Body of pancreas (tissue), 4 donors: Measurements from ENCODE around the gene PPFIA1. TPM values are rescaled to one million over a fixed set of nuclear protein-coding genes. Genes with fewer than 3 reads are reported as not detected.

Source experiments
- ATAC-seq: fragments of 150-250 bp; one replicate; pipeline ENCODE4 v1.9.1; 2016
- DNase-seq, 4 donors: peaks; one replicate each; pipeline ENCODE4 v3.0.0-alpha.2; 2019
- H3K27ac ChIP-seq, 4 donors: fragments of 200-600 bp; sonication (generic); 1 replicate in 3 of 4; 2 replicates in 1 of 4; pipeline versions ENCODE4 v1.5.1 to v1.6.1; 2016 to 2019; ENCODE audit warnings: mild to moderate bottlenecking in 1 of 4, mixed read lengths in 1 of 4, moderate library complexity in 1 of 4
- H3K27me3 ChIP-seq, 2 donors: fragments of 200-600 bp; sonication (generic); one replicate each; pipeline ENCODE4 v1.6.0; 2016; ENCODE audit warnings: mild to moderate bottlenecking in 1 of 2
- H3K36me3 ChIP-seq, 2 donors: fragments of 200-600 bp; sonication (generic); replicated peaks in 1 of 2; 2 replicates each; pipeline ENCODE4 v1.5.1; 2016; ENCODE audit warnings: low read depth in 2 of 2; ENCODE audit not compliant: insufficient read depth in 1 of 2
- H3K4me1 ChIP-seq: fragments of 200-600 bp; sonication (generic); one replicate; pipeline ENCODE4 v1.6.0; 2016
- H3K4me3 ChIP-seq, 2 donors: fragments of 200-600 bp; sonication (generic); 1 replicate in 1 of 2; 2 replicates in 1 of 2; pipeline ENCODE4 v1.5.1; 2016 to 2019
- H3K9me3 ChIP-seq, 3 donors: fragments of 200-600 bp; sonication (generic); 1 replicate in 2 of 3; 2 replicates in 1 of 3; pipeline ENCODE4 v1.5.1; 2016
- CTCF ChIP-seq, 7 experiments: fragments of 450-650 bp in 4 of 7; fragments of 200-600 bp in 3 of 7; sonication (generic) in 3 of 7; IDR thresholded peaks; one replicate each; pipeline ENCODE4 v1.5.1; 2016 to 2019; ENCODE audit warnings: antibody characterized with exemption in 7 of 7
- POLR2A ChIP-seq, 3 donors: fragments of 450-650 bp; IDR thresholded peaks; one replicate each; pipeline ENCODE4 v1.6.1; 2016; ENCODE audit warnings: antibody characterized with exemption in 3 of 3, mild to moderate bottlenecking in 2 of 3
- WGBS, 2 donors: methylation state at CpG; one replicate each; pipeline ENCODE4 v1.1.5; 2017; 5-methylcytosine and 5-hydroxymethylcytosine counted together
- intact Hi-C: fragments of 100-400 bp; cut with DNase I; formaldehyde crosslinking; loops from one replicate; pipeline ENCODE4 v1.15.1; 2023
- total RNA-seq, 2 donors: library from RNA; depleted of rRNA; stranded (reverse); fragments of >200 nt; gene quantifications; one replicate each; pipeline ENCODE4 v1.1.0, GENCODE V29; 2016

The PPFIA1 gene
- total RNA-seq, 2 donors from 2014 or later = 22.1 to 29.3 TPM

GRCh38 chr11:70378506-70379134, 108.1 kb downstream of the PPFIA1 start:
- DNase-seq (no peak), ATAC-seq (no peak)
- Histone ChIP-seq H3K27me3 (no peaks in the 10 kb centered on the region), H3K4me1 (no peaks in the 10 kb centered on the region), H3K36me3 (peaks cover 10 to 13% of the 10 kb centered on the region in 2 donors), H3K27ac (no peak overlapping the region), H3K9me3 (no peaks in the 10 kb centered on the region), H3K4me3 (no peak overlapping the region)
- intact Hi-C loops = no loop called here
- 82 to 95% methylated on average over 9 of the region's 9 CpGs for WGBS, 2 donors
- TF ChIP-seq POLR2A (IDR thresholded peaks at IDR 0.05) (no peak), CTCF (IDR thresholded peaks at IDR 0.05) (no peak)

- H3K36me3 ChIP-seq = peaks cover 10 to 13% of the 10 kb centered on the region in 2 donors
- DNase-seq (no peak), ATAC-seq (no peak)
- H3K4me1 ChIP-seq = no peaks in the 10 kb centered on the region
- 90 to 92% methylated on average over 6 to 8 of the region's 8 CpGs for WGBS, 2 donors
- no peaks in the 10 kb centered on the region for H3K9me3 ChIP-seq
- no peak overlapping the region for H3K27ac ChIP-seq
- intact Hi-C loops = no loop called here
- no peaks in the 10 kb centered on the region for H3K27me3 ChIP-seq
- H3K4me3 ChIP-seq = no peak overlapping the region
- TF ChIP-seq CTCF (IDR thresholded peaks at IDR 0.05) (no peak), POLR2A (IDR thresholded peaks at IDR 0.05) (no peak)
Observed at GRCh38 chr11:70381350-70381749, 110.9 kb downstream of the PPFIA1 start.

- H3K27ac ChIP-seq = no peak overlapping the region
- 81 to 82% methylated on average over 9 to 14 of the region's 15 CpGs for WGBS, 2 donors
Observed at GRCh38 chr11:70381872-70382861, 111.7 kb downstream of the PPFIA1 start.

More at GRCh38 chr11:70381872-70382861, 111.7 kb downstream of the PPFIA1 start:
- TF ChIP-seq POLR2A (IDR thresholded peaks at IDR 0.05) = no peak
- TF ChIP-seq CTCF (IDR thresholded peaks at IDR 0.05) = no peak
- ATAC-seq = no peak
- Histone ChIP-seq H3K4me1 (no peaks in the 10 kb centered on the region), H3K4me3 (no peak overlapping the region), H3K36me3 (peaks cover 10 to 13% of the 10 kb centered on the region in 2 donors), H3K9me3 (no peaks in the 10 kb centered on the region), H3K27me3 (no peaks in the 10 kb centered on the region)
- intact Hi-C loops = no loop called here
- DNase-seq = no peak
